ENCODE measurements around the gene LRMDA. TPM values are rescaled to one million over a fixed set of nuclear protein-coding genes. Genes with fewer than 3 reads are reported as not detected.
"Not testable (repeated sequence)": the region's sequence is repeated elsewhere in the genome, so short reads cannot be mapped to it uniquely, and the experiment has no call there.

Gene LRMDA
- total RNA-seq, 1 donor from 2014 or later = 22.3 TPM

DNA sequence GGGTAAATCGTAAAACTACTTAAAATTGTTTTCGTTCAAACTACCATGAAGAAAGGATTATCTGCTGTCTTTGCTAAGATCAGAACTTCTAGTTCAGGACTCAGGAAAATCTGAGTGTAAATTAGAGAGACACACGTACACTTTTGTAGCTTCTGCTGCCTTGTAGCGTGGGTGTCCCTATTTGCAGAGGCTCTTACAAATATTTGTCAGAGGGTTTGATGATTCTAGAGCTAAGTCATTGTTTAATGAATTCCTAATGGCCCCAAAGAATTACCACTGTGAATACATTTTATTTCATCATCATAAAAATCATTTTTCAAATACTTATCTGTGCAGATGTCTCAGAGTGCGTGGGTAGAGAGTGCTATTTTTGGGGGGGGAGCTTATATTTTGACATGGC, 314.9 kb downstream of the LRMDA start:
- intact Hi-C loops (cut with DNase I) = no loop called here
- no peak for ATAC-seq
- no peak for DNase-seq (ENCODE audit: missing footprints)

DNA sequence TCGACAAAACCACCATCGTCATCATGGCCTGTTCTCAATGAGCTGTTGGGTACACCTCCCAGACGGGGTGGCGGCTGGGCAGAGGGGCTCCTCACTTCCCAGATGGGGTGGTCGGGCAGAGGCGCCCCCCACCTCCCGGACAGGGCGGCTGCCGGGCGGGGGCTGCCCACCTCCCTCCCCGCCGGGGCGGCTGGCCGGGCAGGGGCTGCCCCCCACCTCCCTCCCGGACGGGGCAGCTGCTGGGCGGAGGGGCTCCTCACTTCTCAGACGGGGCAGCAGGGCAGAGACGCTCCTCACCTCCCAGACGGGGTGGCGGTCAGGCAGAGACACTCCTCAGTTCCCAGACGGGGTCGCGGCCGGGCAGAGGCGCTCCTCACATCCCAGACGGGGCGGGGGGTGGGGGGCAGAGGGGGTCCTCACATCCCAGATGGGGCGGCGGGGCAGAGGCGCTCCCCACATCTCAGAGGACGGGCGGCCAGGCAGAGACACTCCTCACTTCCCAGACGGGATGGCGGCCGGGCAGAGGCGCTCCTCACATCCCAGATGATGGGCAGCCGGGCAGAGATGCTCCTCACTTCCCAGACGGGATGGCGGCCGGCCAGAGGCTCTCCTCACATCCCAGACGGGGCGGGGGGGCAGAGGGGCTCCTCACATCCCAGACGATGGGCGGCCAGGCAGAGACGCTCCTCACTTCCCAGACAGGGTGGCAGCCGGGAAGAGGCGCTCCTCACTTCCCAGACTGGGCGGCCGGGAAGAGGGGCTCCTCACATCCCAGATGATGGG, 318.9 kb downstream of the LRMDA start:
- intact Hi-C loops (cut with DNase I); DNase-seq (ENCODE audit: missing footprints); ATAC-seq: not testable (repeated sequence)

DNA sequence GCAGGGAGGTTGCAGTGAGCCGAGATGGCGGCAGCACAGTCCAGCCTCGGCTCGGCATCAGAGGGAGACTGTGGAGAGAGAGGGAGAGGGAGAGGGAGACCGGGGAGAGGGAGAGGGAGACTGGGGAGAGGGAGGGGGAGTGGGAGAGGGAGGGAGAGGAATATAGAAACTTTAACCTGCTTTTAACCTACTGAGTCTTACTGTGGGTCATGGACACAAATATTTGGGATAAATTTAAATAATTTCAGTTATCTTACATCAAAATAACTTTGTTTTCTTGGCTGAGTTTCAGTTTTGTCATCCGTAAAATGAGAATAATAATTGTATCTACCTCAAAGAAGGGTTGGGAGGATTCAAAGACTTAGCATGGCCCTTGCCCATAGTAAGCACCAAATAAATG, 319.8 kb downstream of the LRMDA start:
- intact Hi-C loops (cut with DNase I) = no loop called here
- DNase-seq (ENCODE audit: missing footprints) = no peak
- no peak for ATAC-seq

DNA sequence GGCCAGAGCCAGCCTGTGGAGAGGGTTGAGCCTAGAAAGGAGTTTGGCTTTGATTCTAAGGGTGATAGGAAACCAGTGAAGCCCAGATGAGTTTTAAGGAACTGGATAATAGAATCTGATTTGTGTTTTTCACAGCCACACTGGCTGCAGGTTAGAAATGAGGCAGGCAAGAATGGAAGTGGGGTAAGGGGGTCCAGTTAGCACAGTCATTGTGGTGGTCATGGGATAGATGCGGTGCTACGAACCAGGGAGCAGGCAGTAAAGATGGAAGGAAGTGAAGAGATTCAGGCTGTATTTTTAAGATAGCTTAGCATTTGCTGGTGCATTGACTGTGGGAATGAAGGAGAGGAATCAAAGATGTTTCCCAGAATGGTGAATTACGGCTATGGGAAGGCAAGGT, 322.2 kb downstream of the LRMDA start:
- intact Hi-C loops (cut with DNase I) = no loop called here
- no peak for ATAC-seq
- DNase-seq (ENCODE audit: missing footprints) = no peak

- no peak for DNase-seq (ENCODE audit: missing footprints)
- intact Hi-C loops (cut with DNase I) = no loop called here
- no peak for ATAC-seq
Measured at GRCh38 chr10:75754096-75754831, 322.8 kb downstream of the LRMDA start.

DNA sequence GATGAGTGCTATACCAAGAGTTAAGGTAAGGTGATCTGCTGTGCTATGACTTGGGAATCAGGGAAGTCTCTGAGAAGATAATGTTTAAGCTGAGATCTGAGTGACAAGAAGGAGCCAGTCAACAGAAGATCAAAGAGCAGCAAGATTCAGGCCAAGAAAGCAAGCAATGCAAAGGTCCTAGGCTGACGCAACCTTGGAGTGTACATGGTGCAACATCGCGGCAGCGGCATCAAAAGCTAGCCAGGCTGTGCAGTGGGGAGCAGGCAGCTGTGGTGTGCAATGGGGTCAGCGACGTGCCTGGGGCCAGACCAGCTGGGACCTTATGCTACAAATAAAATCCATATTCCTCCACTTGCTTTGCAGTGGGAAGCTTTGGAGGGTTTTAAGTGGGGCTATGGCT, 324.1 kb downstream of the LRMDA start:
- intact Hi-C loops (cut with DNase I) = no loop called here
- DNase-seq (ENCODE audit: missing footprints) (no peak), ATAC-seq (no peak)

DNA sequence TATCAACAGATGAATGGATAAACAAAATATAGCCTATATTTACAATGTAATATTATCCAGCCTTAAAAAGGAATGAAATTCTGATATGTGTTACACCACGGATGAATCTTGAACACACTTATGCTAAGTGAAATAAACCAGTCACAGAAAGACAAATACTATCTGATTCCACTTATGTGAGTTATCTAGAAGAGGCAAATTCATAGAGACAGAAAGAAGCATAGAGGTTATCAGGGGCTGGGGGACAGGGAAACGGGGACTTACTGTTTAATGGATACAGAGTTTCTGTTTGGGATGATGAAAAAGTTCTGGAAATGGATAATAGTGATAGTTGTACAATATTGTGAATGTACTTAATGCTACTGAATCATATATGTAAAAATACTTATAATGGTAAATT, 329.9 kb downstream of the LRMDA start:
- ATAC-seq (no peak), DNase-seq (ENCODE audit: missing footprints) (no peak)
- intact Hi-C loops (cut with DNase I) = no loop called here

DNA sequence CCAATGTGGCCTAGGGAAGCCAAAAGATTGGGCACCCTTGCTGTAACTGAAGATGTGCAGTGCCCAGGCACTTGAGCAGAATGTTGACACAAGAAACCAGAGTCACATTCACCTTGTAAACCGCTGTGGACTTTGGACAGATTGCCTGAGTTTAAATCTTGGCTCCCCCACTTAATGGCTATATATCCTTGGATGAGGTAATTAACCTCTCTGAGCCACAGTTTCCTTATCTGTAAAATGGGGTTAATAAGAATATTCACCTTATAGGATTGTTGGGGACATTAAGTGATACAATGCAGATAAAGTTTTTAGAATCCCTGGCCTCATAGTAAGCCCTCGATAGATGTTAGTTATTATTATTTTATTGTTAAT, 331.0 kb downstream of the LRMDA start:
- intact Hi-C loops (cut with DNase I) = no loop called here
- ATAC-seq = no peak
- no peak for DNase-seq (ENCODE audit: missing footprints)

- DNase-seq (ENCODE audit: missing footprints) = no peak
- intact Hi-C loops (cut with DNase I) = no loop called here
- no peak for ATAC-seq
Measured at GRCh38 chr10:75763652-75764051, 332.2 kb downstream of the LRMDA start.

DNA sequence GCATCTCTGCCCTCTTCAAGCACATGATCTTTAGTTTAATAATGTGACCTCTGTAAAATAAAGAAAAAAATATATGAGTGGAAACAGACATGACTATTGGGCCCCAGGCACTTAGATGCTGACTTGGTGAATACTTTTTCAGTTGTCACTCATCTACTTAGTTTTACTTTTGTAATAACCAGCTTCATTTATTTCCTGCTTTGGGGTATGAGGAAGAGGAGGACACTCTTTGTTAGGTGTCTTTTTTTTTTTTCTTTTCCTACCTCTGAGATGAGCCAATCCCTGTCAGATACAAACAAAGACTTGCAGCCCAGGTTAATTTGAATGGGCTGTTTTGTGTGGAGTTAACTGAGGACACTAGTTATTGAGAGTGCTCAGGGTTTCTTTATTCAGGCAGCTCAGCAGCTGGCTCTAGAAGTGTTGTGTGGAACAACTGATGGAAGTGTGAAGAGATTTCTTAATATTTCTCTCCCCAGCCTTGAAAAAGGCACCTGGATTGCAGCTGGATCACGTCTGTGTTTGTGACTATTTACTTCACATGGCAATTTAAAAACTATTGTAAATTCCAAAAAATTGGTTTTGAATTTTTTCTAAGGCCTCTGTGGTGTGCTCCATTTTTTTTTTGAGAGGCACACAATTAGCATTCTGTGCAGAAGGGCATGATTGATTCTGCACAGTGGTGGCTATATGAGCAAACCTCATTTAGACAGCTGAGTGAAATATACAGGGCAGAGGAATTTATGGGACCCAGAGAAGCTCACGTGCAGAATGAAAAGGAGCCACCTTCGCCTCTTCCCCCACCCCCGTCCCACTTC, 333.8 kb downstream of the LRMDA start:
- DNase-seq (ENCODE audit: missing footprints) (no peak), ATAC-seq (no peak)
- intact Hi-C loops (cut with DNase I) = no loop called here

DNA sequence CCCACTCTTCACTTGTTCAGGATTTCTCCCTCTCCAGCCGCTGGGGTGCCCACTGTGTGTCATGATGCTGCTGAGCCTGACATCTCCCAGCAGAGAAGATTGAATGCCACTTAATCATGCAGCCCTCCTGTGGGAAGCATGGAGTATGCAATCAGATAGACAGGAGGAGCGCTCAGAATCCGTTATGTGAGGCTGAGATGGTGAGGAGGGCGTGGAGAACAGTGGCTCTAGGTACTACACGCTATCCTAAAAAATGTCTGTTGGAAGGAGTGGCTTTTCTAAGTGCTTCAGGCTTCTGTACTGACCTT, 334.3 kb downstream of the LRMDA start:
- DNase-seq (ENCODE audit: missing footprints) (no peak), ATAC-seq (no peak)
- intact Hi-C loops (cut with DNase I) = no loop called here

DNA sequence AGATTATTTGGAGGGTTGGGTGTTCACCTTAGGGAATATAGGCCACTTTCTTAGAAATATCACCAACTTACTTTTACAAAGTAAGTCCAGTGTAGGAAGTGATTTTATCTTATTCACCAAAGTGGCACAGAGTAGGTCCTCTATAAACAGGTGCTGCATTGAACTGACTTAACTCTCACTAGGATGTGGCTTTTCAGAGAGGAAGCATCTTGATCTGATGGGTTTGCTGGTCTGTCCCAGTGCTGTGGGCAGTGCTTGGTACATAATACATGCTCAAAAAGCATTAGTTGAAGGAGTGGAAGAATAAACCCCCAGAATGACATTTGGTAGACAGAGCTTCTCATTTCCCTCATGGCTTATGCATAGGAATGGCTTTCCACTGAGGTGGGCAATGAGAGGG, 334.7 kb downstream of the LRMDA start:
- DNase-seq (ENCODE audit: missing footprints) (no peak), ATAC-seq (no peak)
- intact Hi-C loops (cut with DNase I) = no loop called here

DNA sequence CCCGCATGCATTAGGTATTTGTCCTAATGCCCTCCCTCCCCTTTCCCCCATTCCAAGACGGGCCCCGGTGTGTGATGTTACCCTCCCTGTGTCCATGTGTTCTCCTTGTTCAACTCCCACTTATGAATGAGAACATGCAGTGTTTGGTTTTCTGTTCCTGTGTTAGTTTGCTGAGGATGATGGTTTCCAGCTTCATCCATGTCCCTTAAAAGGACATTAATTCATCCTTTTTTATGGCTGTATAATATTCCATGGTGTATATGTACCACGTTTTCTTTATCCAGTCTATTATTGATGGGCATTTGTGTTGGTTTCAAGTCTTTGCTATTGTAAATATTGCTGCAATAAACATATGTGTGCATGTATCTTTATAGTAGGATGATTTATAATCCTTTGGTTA, 335.3 kb downstream of the LRMDA start:
- ATAC-seq; intact Hi-C loops (cut with DNase I); DNase-seq (ENCODE audit: missing footprints): not testable (repeated sequence)

DNA sequence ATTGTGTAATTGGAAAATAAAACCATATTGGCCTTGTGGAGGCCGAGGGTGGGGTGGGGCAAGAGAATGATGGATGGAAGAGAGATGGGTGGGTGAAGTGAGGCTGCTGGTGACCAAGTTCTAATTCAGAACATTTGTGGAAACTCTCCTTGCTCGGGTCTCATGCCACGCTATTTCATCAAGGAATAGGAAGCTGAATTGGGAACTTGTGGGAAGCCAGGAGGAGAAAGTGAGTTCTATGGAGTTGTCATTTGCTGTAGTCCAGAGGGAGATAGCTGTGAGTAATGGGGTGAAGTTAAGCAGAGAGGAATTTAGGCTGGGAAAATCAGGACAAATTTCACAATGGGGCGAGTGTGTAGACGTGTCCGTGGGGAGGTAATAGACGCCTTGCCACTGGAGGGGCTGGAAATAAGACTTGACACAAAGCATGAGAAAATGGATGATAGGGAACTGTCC, 339.2 kb downstream of the LRMDA start:
- no peak for DNase-seq (ENCODE audit: missing footprints)
- intact Hi-C loops (cut with DNase I) = loop anchor here (10.0 kb wide), 1 partner anchor 116 kb away; no protein-coding TSS in a partner anchor
- ATAC-seq = peak; percentile 97

DNA sequence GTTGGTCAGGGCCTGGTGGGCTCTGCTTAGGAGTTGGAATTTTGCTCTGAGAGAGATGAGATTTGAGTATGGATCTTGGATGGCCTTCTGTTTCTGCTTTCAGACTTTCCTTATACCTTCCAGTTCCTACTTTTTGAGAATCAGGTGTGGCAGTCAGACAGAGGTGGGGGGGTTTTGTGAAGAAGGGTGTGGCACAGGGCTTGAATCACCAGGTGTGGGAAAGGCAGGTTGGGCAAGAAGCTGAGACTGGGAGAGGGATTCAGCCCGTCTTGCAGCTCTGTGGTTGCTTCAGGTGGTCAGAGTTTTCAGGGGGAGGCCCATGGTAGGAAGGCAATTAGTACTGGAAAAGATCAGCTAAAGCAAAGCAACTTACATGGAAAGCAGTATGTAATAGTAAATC, 340.2 kb downstream of the LRMDA start:
- ATAC-seq = no peak
- no peak for DNase-seq (ENCODE audit: missing footprints)
- intact Hi-C loops (cut with DNase I) = loop anchor here (10.0 kb wide), 1 partner anchor 117 kb away; no protein-coding TSS in a partner anchor

DNA sequence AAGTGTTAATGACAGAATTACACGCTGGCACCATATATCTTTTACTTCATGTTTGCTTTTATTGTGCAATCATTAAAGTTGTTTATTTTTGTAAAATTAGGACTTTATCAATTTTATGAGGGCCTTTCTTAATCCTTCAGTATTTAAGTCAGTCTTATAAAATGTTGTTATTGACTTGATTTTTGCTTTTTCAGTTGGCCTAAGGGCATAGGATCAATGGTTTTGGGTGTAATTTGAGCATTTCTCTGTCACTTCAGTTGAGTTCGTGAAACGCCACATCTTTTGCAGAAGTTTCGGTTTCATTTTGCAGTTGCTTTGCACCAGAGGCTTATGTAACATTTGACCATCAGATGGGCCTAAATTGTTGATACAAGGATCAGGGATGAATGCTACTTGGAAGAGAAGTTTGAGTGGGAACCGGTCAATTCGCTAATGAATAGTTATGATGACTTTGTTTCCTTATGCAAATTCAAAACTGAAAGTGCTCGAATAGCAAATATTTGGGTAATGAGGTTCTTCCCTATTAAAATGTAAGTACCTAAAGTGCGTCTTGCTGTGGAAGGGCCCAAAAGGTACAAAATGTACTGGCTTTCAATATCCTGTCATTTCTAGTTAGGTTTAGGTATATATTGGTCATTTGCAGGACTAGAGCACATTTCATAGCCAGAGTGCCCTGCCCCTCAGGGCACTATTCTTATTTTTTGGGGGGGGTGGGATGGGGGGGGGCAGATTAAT, 340.9 kb downstream of the LRMDA start:
- DNase-seq (ENCODE audit: missing footprints) = no peak
- intact Hi-C loops (cut with DNase I) = loop anchor here (10.0 kb wide), 1 partner anchor 118 kb away; no protein-coding TSS in a partner anchor
- ATAC-seq = no peak

DNA sequence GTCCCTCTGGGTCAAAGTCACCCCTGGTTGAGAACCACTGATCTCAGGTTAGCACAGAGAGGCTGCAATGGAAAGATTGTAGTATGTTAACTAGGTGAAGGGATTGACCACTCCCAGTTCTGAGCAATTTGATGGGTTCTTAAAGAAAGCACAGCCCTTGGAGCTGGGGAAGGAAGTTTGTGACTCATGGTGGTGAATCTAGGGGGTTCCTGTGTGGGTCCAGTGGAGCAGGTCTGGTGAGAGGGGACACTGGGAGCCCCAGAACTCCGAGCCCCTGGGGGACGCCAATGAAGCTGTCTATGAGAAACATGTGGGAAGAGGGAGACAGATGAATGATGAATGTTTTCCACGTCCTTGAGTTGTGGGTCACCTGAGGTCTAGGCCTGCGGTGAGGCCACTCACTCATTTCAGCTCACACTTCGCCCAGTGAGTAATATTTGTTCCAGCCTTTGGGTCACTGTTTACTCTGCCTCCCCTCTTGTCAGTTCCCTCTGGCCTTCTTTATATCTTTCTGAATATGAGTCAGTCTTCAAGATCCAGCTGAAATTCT, 341.9 kb downstream of the LRMDA start:
- intact Hi-C loops (cut with DNase I) = loop anchor here (10.0 kb wide), 1 partner anchor 119 kb away; no protein-coding TSS in a partner anchor
- DNase-seq (ENCODE audit: missing footprints) (no peak), ATAC-seq (no peak)
